Stimulated activated CD4-positive, alpha-beta T cell treated with anti-CD3 and anti-CD28 coated beads, Interleukin-1b, Interleukin-23, amount 100 ng/mL, for 4 hours (primary cell): Measurements from ENCODE around the gene SLC17A7.
"Not testable (repeated sequence)": the region's sequence is repeated elsewhere in the genome, so short reads cannot be mapped to it uniquely, and the experiment has no call there.

Experiments used
- DNase-seq, 2 donors: peaks; one replicate each; pipeline ENCODE4 v3.0.0-alpha.2; 2020; ENCODE audit warnings: low read depth in 2 of 2

The SLC17A7 gene

GRCh38 chr19:49469828-49470614 is 28.7 kb upstream of the SLC17A7 start:
- DNase-seq = peak in 1 of 2 donors; percentile 54

- peak in 1 of 2 donors; percentile 53 for DNase-seq
Observed at GRCh38 chr19:49468746-49469447, 27.6 kb upstream of the SLC17A7 start.

- no peak for DNase-seq
Observed at GRCh38 chr19:49468199-49468598, 26.9 kb upstream of the SLC17A7 start.

- no peak for DNase-seq
Observed at GRCh38 chr19:49465371-49465770, 24.0 kb upstream of the SLC17A7 start.

GRCh38 chr19:49463960-49464740 is 22.8 kb upstream of the SLC17A7 start:
- DNase-seq = no peak

- DNase-seq = no peak
Observed at GRCh38 chr19:49462492-49462891, 21.2 kb upstream of the SLC17A7 start.

- no peak for DNase-seq
Observed at GRCh38 chr19:49461656-49462055, 20.3 kb upstream of the SLC17A7 start.

GRCh38 chr19:49461130-49461529 is 19.8 kb upstream of the SLC17A7 start:
- not testable (repeated sequence) for DNase-seq

GRCh38 chr19:49459388-49459787 is 18.1 kb upstream of the SLC17A7 start:
- DNase-seq = no peak

- DNase-seq = no peak
Observed at GRCh38 chr19:49458567-49458903, 17.2 kb upstream of the SLC17A7 start.

GRCh38 chr19:49456326-49456725 is 15.0 kb upstream of the SLC17A7 start:
- DNase-seq = no peak

GRCh38 chr19:49455773-49456172 is 14.4 kb upstream of the SLC17A7 start:
- no peak for DNase-seq

GRCh38 chr19:49453757-49454240 is 12.5 kb upstream of the SLC17A7 start:
- no peak for DNase-seq

- peak; percentile 94 to 97 for DNase-seq
Observed at GRCh38 chr19:49453013-49453756, 11.9 kb upstream of the SLC17A7 start, which contains the start of gene ALDH16A1. Gene ALDH16A1 (plus strand): TSS chr19:49453225. CDS start chr19:49453332, 107 bp downstream.

GRCh38 chr19:49451430-49452181 is 10.3 kb upstream of the SLC17A7 start, which contains the start of gene PIH1D1:
Gene PIH1D1 (minus strand): TSS chr19:49451814. CDS start chr19:49451574, 240 bp downstream.
- peak; percentile 84 to 90 for DNase-seq

- no peak for DNase-seq
Observed at GRCh38 chr19:49450405-49450804, 9.1 kb upstream of the SLC17A7 start.

- DNase-seq = no peak
Observed at GRCh38 chr19:49448432-49448786, 7.1 kb upstream of the SLC17A7 start.

- DNase-seq = no peak
Observed at GRCh38 chr19:49447485-49448431, 6.4 kb upstream of the SLC17A7 start.

- DNase-seq = no peak
Observed at GRCh38 chr19:49445997-49446396, 4.7 kb upstream of the SLC17A7 start.
